ENCODE measurements around the gene SLC34A2. TPM values are rescaled to one million over a fixed set of nuclear protein-coding genes. Genes with fewer than 3 reads are reported as not detected.

The SLC34A2 gene
- total RNA-seq, 1 experiment from 2014 or later: 0.77 TPM

DNA sequence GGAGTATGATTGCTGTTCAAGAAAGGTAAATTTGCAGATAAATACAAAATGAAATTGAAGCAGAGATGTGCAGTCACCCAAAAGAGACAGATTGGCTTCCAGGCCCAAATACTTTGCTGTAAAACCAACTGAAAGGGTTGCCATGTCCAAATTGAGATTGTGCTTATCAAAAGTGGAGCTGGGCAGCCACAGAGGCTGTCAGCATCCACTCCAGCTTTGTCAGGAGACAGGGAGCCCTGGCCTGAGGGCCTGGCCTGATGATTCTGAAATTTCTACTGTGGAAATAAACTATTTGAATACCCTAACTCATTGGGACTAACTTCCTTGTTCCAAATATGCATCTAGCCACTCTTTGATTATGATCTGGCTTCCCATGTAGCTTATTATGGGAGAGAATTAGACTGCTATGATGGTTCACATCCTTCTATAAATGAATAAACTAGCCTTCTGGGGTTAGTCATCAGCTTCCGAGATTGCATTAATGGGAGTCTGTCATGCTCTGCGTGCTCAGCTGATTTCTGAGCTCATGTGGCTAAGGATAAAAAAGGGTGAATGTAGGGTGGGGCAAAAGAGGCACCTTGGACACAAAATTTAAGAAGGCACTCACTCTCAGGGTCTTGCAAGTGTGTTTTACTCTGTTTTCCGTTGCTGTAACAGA is 48.2 kb downstream of the SLC34A2 start:
- ChIA-PET POLR2A (no interaction called here), CTCF (no interaction called here)
- Histone ChIP-seq H3K4me1 (ENCODE audit: control insufficient read depth, insufficient read depth, low read length) (no peaks in the 10 kb centered on the region), H3K9me3 (ENCODE audit: control insufficient read depth, insufficient read depth, low read depth, low read length) (no peaks in the 10 kb centered on the region), H3K27me3 (ENCODE audit: control insufficient read depth, insufficient read depth, low read length) (no peaks in the 10 kb centered on the region), H3K4me3 (ENCODE audit: low read depth in 2 of 2, low read length in 2 of 2) (no peak overlapping the region), H3K36me3 (ENCODE audit: control insufficient read depth, insufficient read depth, low read length) (no peaks in the 10 kb centered on the region), H3K27ac (ENCODE audit: low read length) (no peak overlapping the region)
- TF ChIP-seq, protein P1, sequence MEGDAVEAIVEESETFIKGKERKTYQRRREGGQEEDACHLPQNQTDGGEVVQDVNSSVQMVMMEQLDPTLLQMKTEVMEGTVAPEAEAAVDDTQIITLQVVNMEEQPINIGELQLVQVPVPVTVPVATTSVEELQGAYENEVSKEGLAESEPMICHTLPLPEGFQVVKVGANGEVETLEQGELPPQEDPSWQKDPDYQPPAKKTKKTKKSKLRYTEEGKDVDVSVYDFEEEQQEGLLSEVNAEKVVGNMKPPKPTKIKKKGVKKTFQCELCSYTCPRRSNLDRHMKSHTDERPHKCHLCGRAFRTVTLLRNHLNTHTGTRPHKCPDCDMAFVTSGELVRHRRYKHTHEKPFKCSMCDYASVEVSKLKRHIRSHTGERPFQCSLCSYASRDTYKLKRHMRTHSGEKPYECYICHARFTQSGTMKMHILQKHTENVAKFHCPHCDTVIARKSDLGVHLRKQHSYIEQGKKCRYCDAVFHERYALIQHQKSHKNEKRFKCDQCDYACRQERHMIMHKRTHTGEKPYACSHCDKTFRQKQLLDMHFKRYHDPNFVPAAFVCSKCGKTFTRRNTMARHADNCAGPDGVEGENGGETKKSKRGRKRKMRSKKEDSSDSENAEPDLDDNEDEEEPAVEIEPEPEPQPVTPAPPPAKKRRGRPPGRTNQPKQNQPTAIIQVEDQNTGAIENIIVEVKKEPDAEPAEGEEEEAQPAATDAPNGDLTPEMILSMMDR (IDR thresholded peaks at IDR 0.05): no peak
- TF ChIP-seq, protein P2, sequence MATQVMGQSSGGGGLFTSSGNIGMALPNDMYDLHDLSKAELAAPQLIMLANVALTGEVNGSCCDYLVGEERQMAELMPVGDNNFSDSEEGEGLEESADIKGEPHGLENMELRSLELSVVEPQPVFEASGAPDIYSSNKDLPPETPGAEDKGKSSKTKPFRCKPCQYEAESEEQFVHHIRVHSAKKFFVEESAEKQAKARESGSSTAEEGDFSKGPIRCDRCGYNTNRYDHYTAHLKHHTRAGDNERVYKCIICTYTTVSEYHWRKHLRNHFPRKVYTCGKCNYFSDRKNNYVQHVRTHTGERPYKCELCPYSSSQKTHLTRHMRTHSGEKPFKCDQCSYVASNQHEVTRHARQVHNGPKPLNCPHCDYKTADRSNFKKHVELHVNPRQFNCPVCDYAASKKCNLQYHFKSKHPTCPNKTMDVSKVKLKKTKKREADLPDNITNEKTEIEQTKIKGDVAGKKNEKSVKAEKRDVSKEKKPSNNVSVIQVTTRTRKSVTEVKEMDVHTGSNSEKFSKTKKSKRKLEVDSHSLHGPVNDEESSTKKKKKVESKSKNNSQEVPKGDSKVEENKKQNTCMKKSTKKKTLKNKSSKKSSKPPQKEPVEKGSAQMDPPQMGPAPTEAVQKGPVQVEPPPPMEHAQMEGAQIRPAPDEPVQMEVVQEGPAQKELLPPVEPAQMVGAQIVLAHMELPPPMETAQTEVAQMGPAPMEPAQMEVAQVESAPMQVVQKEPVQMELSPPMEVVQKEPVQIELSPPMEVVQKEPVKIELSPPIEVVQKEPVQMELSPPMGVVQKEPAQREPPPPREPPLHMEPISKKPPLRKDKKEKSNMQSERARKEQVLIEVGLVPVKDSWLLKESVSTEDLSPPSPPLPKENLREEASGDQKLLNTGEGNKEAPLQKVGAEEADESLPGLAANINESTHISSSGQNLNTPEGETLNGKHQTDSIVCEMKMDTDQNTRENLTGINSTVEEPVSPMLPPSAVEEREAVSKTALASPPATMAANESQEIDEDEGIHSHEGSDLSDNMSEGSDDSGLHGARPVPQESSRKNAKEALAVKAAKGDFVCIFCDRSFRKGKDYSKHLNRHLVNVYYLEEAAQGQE (IDR thresholded peaks at IDR 0.05; ENCODE audit: insufficient read depth in 1 of 2, low read depth in 2 of 2, low read length in 1 of 2): no peak
- TF ChIP-seq TCF7L2 (IDR thresholded peaks at IDR 0.05; ENCODE audit: low read depth, low read length) (no peak), POLR2AphosphoS5 (IDR thresholded peaks at IDR 0.05; ENCODE audit: low read depth, low read length) (no peak), SIN3A (IDR thresholded peaks at IDR 0.05; ENCODE audit: borderline replicate concordance, insufficient read depth, low read depth, low read length) (no peak)
- no TSS peak for BruUV-seq (replicated peaks)
- in situ Hi-C loops (cut with HindIII; ENCODE audit: low pct_unique_long_range_greater_than_20kb, low sequenced_read_pairs): no loop called here
- intact Hi-C loops (cut with micrococcal nuclease; ENCODE audit: unreplicated experiment): no loop called here
- DNase-seq (ENCODE audit: low read depth, low spot score) (no peak), ATAC-seq (no peak)

DNA sequence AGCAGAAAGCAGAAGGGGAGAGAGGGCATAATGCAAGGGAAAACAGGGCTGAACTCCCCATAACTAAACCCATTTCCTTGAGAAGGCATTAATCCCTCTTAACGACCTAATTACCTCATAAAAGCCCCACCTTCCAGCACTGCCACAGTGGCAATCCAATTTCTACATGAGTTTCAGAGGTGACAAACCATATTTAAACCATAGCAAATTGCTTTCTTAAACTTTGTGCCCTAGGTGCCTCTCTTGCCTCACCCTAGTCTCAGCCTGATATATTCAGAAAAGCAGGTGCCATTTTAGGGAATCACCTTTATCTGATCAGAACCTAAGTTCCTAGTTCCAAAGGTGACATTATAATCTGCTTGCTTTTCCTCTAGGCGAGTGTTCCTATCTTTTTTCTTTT is 48.9 kb downstream of the SLC34A2 start:
- Histone ChIP-seq H3K4me3 (ENCODE audit: low read depth in 2 of 2, low read length in 2 of 2) (no peak overlapping the region), H3K9me3 (ENCODE audit: control insufficient read depth, insufficient read depth, low read depth, low read length) (no peaks in the 10 kb centered on the region), H3K27me3 (ENCODE audit: control insufficient read depth, insufficient read depth, low read length) (no peaks in the 10 kb centered on the region), H3K27ac (ENCODE audit: low read length) (no peak overlapping the region), H3K4me1 (ENCODE audit: control insufficient read depth, insufficient read depth, low read length) (no peaks in the 10 kb centered on the region), H3K36me3 (ENCODE audit: control insufficient read depth, insufficient read depth, low read length) (no peaks in the 10 kb centered on the region)
- CTCF ChIA-PET: no interaction called here
- in situ Hi-C loops (cut with HindIII; ENCODE audit: low pct_unique_long_range_greater_than_20kb, low sequenced_read_pairs) (no loop called here), intact Hi-C loops (cut with micrococcal nuclease; ENCODE audit: unreplicated experiment) (no loop called here)
- BruUV-seq (replicated peaks): no TSS peak
- ATAC-seq (no peak), DNase-seq (ENCODE audit: low read depth, low spot score) (no peak)
- POLR2A ChIA-PET: no interaction called here
- TF ChIP-seq POLR2AphosphoS5 (IDR thresholded peaks at IDR 0.05; ENCODE audit: low read depth, low read length) (no peak), SIN3A (IDR thresholded peaks at IDR 0.05; ENCODE audit: borderline replicate concordance, insufficient read depth, low read depth, low read length) (no peak), TCF7L2 (IDR thresholded peaks at IDR 0.05; ENCODE audit: low read depth, low read length) (no peak)
- TF ChIP-seq, protein P1 (IDR thresholded peaks at IDR 0.05): no peak
- TF ChIP-seq, protein P2 (IDR thresholded peaks at IDR 0.05; ENCODE audit: insufficient read depth in 1 of 2, low read depth in 2 of 2, low read length in 1 of 2): no peak

Measured in Panc1 (cell line).